IPS DF 6.9 (cell line): ENCODE results near the gene PACC1.

Experiments used
- DNase-seq: peaks from one replicate; pipeline ENCODE4 v3.0.0-alpha.2; 2013; ENCODE audit warnings: low read depth, low spot score
- H3K27ac ChIP-seq: one replicate; pipeline ENCODE4 v1.5.1; 2013; ENCODE audit warnings: low read length, control low read depth
- H3K27me3 ChIP-seq: 2 replicates; pipeline ENCODE4 v1.6.1; 2013; ENCODE audit warnings: mild to moderate bottlenecking, low read length; ENCODE audit not compliant: control insufficient read depth, insufficient read depth
- H3K36me3 ChIP-seq: 2 replicates; pipeline ENCODE4 v1.6.1; 2013; ENCODE audit warnings: low read length; ENCODE audit not compliant: control insufficient read depth, insufficient read depth
- H3K4me1 ChIP-seq: 2 replicates; pipeline ENCODE4 v1.6.1; 2013; ENCODE audit warnings: low read length; ENCODE audit not compliant: control insufficient read depth, insufficient read depth
- H3K4me3 ChIP-seq: 2 replicates; pipeline ENCODE4 v1.5.1; 2013; ENCODE audit warnings: mild to moderate bottlenecking, low read length
- H3K9me3 ChIP-seq: 2 replicates; pipeline ENCODE4 v1.6.1; 2013; ENCODE audit warnings: low read length, inconsistent platforms; ENCODE audit not compliant: control insufficient read depth, insufficient read depth
- WGBS: extraction: QIAGEN DNeasy Blood & Tissue Kit; methylation state at CpG from one replicate; pipeline ENCODE4 v1.1.7; 2013; ENCODE audit warnings: mixed read lengths, missing lambda C conversion rate; ENCODE audit not compliant: insufficient read length, insufficient coverage; 5-methylcytosine and 5-hydroxymethylcytosine counted together

Gene PACC1

GRCh38 chr1:212423879-212424278, 9.2 kb upstream of the PACC1 start:
- Histone ChIP-seq H3K4me1 (no peaks in the 10 kb centered on the region), H3K36me3 (no peaks in the 10 kb centered on the region), H3K9me3 (no peaks in the 10 kb centered on the region), H3K4me3 (no peak overlapping the region), H3K27ac (no peak overlapping the region), H3K27me3 (no peaks in the 10 kb centered on the region)
- WGBS, result no CpG with 5 or more reads among the region's 3 CpGs
- no peak for DNase-seq

DNA sequence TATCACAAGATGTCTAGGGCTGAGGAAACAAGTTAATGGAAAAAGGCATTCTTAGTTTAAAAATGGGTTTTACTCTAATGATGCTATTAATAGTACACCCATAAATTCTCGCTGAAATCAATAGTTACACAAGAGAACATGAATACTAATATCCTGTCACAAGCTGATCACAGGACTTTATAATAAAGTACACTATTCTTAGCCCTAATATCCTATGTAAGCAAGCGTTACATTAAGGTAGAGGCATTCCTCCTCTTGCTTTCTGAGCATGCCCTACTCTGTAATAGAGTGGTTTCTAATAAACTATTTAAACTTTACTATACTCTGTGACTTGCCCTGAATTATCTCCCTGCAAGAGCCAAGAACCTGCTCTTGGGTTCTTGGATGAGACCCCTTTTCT, 6.5 kb upstream of the PACC1 start:
- no peak overlapping the region for H3K4me3 ChIP-seq
- no CpG with 5 or more reads among the region's 2 CpGs for WGBS
- no peak for DNase-seq
- H3K9me3 ChIP-seq, result no peaks in the 10 kb centered on the region
- H3K27me3 ChIP-seq, result no peaks in the 10 kb centered on the region
- H3K27ac ChIP-seq, result no peak overlapping the region
- no peaks in the 10 kb centered on the region for H3K36me3 ChIP-seq
- no peaks in the 10 kb centered on the region for H3K4me1 ChIP-seq

- no CpG with 5 or more reads among the region's 13 CpGs for WGBS
- H3K4me3 ChIP-seq, result no peak overlapping the region
- peaks cover 11% of the 10 kb centered on the region for H3K36me3 ChIP-seq
- H3K27me3 ChIP-seq, result no peaks in the 10 kb centered on the region
- DNase-seq, result no peak
- no peaks in the 10 kb centered on the region for H3K9me3 ChIP-seq
- H3K4me1 ChIP-seq, result peaks cover 6% of the 10 kb centered on the region; the same call in 1 of the 2 replicates
- no peak overlapping the region for H3K27ac ChIP-seq
Measured at GRCh38 chr1:212415107-212415841, 588 bp upstream of the PACC1 start.

DNA sequence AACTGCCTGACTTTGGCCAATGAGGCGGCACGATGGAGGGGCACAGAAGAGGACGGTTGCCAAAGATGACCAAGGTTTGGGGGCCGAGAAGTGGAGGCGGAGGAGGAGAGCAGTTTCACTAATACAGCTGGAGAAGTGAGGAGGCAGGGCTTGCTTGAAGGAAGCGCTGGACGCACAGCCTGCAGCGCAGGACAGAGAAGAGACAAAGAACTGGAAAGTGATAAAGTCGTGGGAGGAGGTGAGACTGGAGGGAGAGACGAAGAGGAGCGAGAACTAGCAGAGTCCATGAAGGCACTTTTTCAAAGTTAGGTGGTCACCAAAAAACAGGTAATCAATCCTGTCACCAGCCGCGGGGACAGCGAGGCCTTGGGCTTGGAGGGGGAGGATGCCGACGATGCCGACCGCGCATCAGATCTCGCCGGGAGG, 771 bp downstream of the PACC1 start:
- Histone ChIP-seq H3K36me3 (peaks cover 18% of the 10 kb centered on the region), H3K4me1 (peaks cover 6% of the 10 kb centered on the region; the same call in 1 of the 2 replicates), H3K4me3 (peak overlapping the region; percentile 84; the same call in 1 of the 2 replicates), H3K27ac (no peak overlapping the region), H3K9me3 (no peaks in the 10 kb centered on the region), H3K27me3 (no peaks in the 10 kb centered on the region)
- no peak for DNase-seq
- no CpG with 5 or more reads among the region's 21 CpGs for WGBS

GRCh38 chr1:212412374-212412773, 2.3 kb downstream of the PACC1 start:
- H3K27me3 ChIP-seq, result no peaks in the 10 kb centered on the region
- H3K9me3 ChIP-seq, result no peaks in the 10 kb centered on the region
- DNase-seq, result no peak
- no peak overlapping the region for H3K4me3 ChIP-seq
- peaks cover 6% of the 10 kb centered on the region; the same call in 1 of the 2 replicates for H3K4me1 ChIP-seq
- no CpG with 5 or more reads among the region's 3 CpGs for WGBS
- H3K36me3 ChIP-seq, result peaks cover 23% of the 10 kb centered on the region
- H3K27ac ChIP-seq, result no peak overlapping the region

DNA sequence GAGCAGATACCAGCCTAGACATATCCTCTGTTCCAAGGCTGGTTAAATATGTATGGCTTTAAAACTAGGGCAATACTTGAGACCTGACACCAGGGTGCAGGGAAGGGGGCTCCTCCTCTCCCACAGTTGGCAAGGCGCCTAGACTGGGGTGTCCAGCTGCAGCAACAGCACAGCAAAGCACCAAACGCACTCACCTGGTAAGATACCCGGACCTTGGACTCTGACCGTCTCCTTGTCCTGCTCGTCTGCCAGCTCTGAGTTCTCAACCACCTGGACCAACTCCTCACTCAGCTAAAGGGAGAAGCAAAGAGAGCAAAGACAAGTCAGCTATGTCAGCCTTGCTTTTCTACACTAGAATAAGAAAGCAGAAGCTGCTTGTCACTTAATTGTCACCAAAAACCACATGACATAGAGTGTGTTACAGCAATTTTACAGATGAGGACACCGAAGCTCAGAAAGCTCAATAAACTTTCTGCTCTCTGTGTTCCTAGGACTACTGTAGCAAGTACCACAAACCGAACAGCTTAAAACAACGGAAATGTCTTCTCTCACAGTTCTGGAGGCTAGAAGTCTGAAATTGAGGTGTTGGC, 4.4 kb downstream of the PACC1 start:
- WGBS, result no CpG with 5 or more reads among the region's 8 CpGs
- Histone ChIP-seq H3K36me3 (peaks cover 29% of the 10 kb centered on the region), H3K9me3 (no peaks in the 10 kb centered on the region), H3K4me1 (peaks cover 3% of the 10 kb centered on the region; the same call in 1 of the 2 replicates), H3K27me3 (no peaks in the 10 kb centered on the region), H3K4me3 (no peak overlapping the region), H3K27ac (no peak overlapping the region)
- DNase-seq, result no peak

DNA sequence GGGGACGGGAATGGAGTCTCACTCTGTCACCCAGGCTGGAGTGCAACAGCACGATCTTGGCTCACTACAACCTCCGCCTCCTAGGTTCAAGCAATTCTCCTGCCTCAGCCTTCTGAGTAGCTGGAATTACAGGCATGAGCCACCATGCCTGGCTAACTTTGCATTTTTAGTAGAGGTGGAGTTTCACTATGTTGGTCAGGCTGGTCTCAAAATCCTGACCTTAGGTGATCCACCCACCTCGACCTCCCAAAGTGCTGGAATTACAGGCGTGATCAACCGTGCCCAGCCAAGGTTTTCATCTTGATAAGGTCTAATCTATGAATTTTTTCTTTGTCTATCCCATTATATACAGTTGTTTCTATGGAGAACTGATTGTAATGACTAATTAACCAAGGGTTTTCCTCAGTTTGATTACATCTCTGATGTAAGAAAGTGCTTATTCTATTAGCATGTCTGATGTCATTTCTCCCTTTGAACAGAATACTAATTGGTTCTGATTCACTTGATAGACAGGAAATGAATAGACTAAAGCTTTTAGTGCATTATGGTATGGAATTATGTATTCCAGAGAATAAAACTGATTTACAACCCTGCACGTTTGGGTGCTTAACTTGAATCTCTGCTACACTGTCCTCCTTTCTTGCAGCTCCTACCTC, 11.9 kb downstream of the PACC1 start:
- Histone ChIP-seq H3K9me3 (no peaks in the 10 kb centered on the region), H3K4me3 (no peak overlapping the region), H3K27ac (no peak overlapping the region), H3K4me1 (no peaks in the 10 kb centered on the region), H3K27me3 (no peaks in the 10 kb centered on the region), H3K36me3 (peaks cover 10% of the 10 kb centered on the region; the same call in 1 of the 2 replicates)
- WGBS, result no CpG with 5 or more reads among the region's 7 CpGs
- no peak for DNase-seq

GRCh38 chr1:212401838-212402582, 12.7 kb downstream of the PACC1 start:
- H3K9me3 ChIP-seq, result no peaks in the 10 kb centered on the region
- no peaks in the 10 kb centered on the region for H3K27me3 ChIP-seq
- no peak for DNase-seq
- H3K27ac ChIP-seq, result no peak overlapping the region
- WGBS, result no CpG with 5 or more reads among the region's 7 CpGs
- H3K36me3 ChIP-seq, result peaks cover 10% of the 10 kb centered on the region; the same call in 1 of the 2 replicates
- H3K4me3 ChIP-seq, result no peak overlapping the region
- H3K4me1 ChIP-seq, result no peaks in the 10 kb centered on the region

GRCh38 chr1:212401042-212401441, 13.6 kb downstream of the PACC1 start:
- H3K27ac ChIP-seq, result no peak overlapping the region
- peaks cover 7% of the 10 kb centered on the region; the same call in 1 of the 2 replicates for H3K36me3 ChIP-seq
- no CpG with 5 or more reads among the region's 4 CpGs for WGBS
- H3K4me1 ChIP-seq, result no peaks in the 10 kb centered on the region
- no peak for DNase-seq
- H3K4me3 ChIP-seq, result no peak overlapping the region
- H3K27me3 ChIP-seq, result no peaks in the 10 kb centered on the region
- no peaks in the 10 kb centered on the region for H3K9me3 ChIP-seq

GRCh38 chr1:212397171-212397570, 17.5 kb downstream of the PACC1 start:
- no peaks in the 10 kb centered on the region for H3K9me3 ChIP-seq
- WGBS, result no CpG with 5 or more reads among the region's 1 CpG

More at GRCh38 chr1:212397171-212397570, 17.5 kb downstream of the PACC1 start:
- Histone ChIP-seq H3K27ac (no peak overlapping the region), H3K27me3 (no peaks in the 10 kb centered on the region), H3K4me1 (no peaks in the 10 kb centered on the region), H3K4me3 (no peak overlapping the region), H3K36me3 (no peaks in the 10 kb centered on the region)
- DNase-seq, result no peak
